ENCODE data around the gene WFDC2. TPM values are rescaled to one million over a fixed set of nuclear protein-coding genes. Genes with fewer than 3 reads are reported as not detected.
A peak's percentile ranks its signal among the peaks of the same experiment; 100 is the strongest.

The WFDC2 gene
- total RNA-seq, result not detected
- long read RNA-seq, result 0 reads

- Histone ChIP-seq H3K27ac (replicated peaks) (peak within 1 kb of the TSS; percentile 23), H3K4me1 (peaks cover 22% of the 10 kb centered on the region), H3K27me3 (ENCODE audit: low read depth) (peaks cover 100% of the 10 kb centered on the region), H3K9me3 (replicated peaks) (peaks cover 3% of the 10 kb centered on the region), H3K4me3 (peak within 1 kb of the TSS; percentile 72), H3K36me3 (no peaks in the 10 kb centered on the region)
- intact Hi-C loops (cut with micrococcal nuclease), result no loop called here
- no peak for DNase-seq
- TF ChIP-seq, protein P1, sequence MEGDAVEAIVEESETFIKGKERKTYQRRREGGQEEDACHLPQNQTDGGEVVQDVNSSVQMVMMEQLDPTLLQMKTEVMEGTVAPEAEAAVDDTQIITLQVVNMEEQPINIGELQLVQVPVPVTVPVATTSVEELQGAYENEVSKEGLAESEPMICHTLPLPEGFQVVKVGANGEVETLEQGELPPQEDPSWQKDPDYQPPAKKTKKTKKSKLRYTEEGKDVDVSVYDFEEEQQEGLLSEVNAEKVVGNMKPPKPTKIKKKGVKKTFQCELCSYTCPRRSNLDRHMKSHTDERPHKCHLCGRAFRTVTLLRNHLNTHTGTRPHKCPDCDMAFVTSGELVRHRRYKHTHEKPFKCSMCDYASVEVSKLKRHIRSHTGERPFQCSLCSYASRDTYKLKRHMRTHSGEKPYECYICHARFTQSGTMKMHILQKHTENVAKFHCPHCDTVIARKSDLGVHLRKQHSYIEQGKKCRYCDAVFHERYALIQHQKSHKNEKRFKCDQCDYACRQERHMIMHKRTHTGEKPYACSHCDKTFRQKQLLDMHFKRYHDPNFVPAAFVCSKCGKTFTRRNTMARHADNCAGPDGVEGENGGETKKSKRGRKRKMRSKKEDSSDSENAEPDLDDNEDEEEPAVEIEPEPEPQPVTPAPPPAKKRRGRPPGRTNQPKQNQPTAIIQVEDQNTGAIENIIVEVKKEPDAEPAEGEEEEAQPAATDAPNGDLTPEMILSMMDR (IDR thresholded peaks at IDR 0.05; ENCODE audit: borderline replicate concordance), result no peak
These were observed at the start of gene WFDC2 for GRCh38 chr20:45469336-45470261. Gene WFDC2 (plus strand): TSS chr20:45469753. CDS start chr20:45469782, 29 bp downstream.

DNA sequence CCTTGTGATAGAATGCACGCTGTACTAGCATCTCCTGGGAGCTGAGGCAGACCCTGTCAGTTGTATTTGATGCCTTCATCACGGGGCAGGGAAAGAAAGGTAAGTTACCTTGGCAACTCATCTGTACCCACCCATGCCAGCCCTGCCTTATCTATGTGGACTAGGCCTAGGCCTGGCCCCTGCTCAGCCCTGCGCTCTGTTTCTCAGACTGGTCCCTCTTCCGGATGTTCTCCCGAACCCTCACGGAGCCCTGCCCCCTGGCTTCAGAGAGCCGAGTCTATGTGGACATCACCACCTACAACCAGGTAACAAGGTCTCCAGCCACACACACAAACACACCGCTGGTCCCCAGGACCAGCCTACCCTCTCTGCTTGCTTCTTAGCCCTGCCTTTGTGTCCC lies 49.4 kb upstream of the WFDC2 start:
- Histone ChIP-seq H3K27me3 (ENCODE audit: low read depth) (no peaks in the 10 kb centered on the region), H3K36me3 (peaks cover 53% of the 10 kb centered on the region), H3K27ac (replicated peaks) (peak overlapping the region; percentile 89), H3K4me3 (no peak overlapping the region), H3K9me3 (replicated peaks) (no peaks in the 10 kb centered on the region), H3K4me1 (peaks cover 57% of the 10 kb centered on the region)
- no peak for DNase-seq
- intact Hi-C loops (cut with micrococcal nuclease), result no loop called here
- TF ChIP-seq, protein P1 (IDR thresholded peaks at IDR 0.05; ENCODE audit: borderline replicate concordance), result no peak

- Histone ChIP-seq H3K4me1 (peaks cover 38% of the 10 kb centered on the region), H3K9me3 (replicated peaks) (no peaks in the 10 kb centered on the region), H3K36me3 (peaks cover 70% of the 10 kb centered on the region), H3K27ac (replicated peaks) (no peak overlapping the region), H3K27me3 (ENCODE audit: low read depth) (no peaks in the 10 kb centered on the region), H3K4me3 (no peak overlapping the region)
- TF ChIP-seq, protein P1 (IDR thresholded peaks at IDR 0.05; ENCODE audit: borderline replicate concordance), result no peak
- no peak for DNase-seq
- intact Hi-C loops (cut with micrococcal nuclease), result no loop called here
These were observed 45.9 kb upstream of the WFDC2 start for GRCh38 chr20:45423700-45424099.

DNA sequence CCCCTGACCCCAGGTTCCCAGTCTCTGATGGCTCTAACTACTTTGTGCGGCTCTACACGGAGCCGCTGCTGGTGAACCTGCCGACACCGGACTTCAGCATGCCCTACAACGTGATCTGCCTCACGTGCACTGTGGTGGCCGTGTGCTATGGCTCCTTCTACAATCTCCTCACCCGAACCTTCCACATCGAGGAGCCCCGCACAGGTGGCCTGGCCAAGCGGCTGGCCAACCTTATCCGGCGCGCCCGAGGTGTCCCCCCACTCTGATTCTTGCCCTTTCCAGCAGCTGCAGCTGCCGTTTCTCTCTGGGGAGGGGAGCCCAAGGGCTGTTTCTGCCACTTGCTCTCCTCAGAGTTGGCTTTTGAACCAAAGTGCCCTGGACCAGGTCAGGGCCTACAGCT lies 44.0 kb upstream of the WFDC2 start:
- H3K27ac ChIP-seq (replicated peaks), result no peak overlapping the region
- intact Hi-C loops (cut with micrococcal nuclease), result no loop called here
- no peak overlapping the region for H3K4me3 ChIP-seq
- H3K9me3 ChIP-seq (replicated peaks), result no peaks in the 10 kb centered on the region
- no peaks in the 10 kb centered on the region for H3K27me3 ChIP-seq (ENCODE audit: low read depth)
- peaks cover 19% of the 10 kb centered on the region for H3K4me1 ChIP-seq
- no peak for DNase-seq
- TF ChIP-seq, protein P1 (IDR thresholded peaks at IDR 0.05; ENCODE audit: borderline replicate concordance), result no peak
- H3K36me3 ChIP-seq, result peaks cover 62% of the 10 kb centered on the region

DNA sequence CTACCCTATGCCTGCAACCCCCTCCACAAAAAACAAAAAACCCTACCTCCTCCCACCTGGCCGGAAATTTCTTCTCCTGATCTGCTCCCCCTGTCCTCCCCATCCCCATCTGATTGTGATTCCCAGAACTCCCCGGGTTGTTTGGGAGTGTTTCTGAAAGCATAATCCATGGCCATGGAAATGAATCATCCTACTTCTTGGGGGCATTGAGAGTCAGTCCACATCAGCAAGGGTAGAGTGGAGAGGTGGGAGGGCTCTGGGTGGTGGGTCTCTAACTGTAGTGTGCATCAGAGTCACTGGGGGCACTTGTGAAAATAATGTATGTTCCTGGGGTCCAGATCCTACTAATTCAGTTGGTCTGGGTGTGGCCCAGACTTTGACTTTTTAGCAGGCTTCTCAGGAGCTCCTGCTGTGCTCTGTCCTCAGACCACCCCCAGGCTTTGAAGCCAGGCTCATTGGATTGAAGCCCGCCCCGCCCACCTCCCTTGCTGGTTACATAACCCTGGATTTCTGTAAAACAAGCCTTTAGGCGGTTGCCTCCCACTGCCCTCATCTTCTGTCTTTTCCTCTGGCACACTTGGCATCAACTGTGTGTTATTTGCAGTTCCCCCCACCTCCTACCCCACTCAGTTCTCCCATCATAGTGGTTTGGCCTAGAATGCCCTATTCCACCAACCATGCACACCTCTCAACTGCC lies 43.1 kb upstream of the WFDC2 start:
- Histone ChIP-seq H3K9me3 (replicated peaks) (no peaks in the 10 kb centered on the region), H3K4me1 (peaks cover 16% of the 10 kb centered on the region), H3K36me3 (peaks cover 53% of the 10 kb centered on the region), H3K4me3 (no peak overlapping the region), H3K27me3 (ENCODE audit: low read depth) (no peaks in the 10 kb centered on the region), H3K27ac (replicated peaks) (no peak overlapping the region)
- no peak for DNase-seq
- TF ChIP-seq, protein P1 (IDR thresholded peaks at IDR 0.05; ENCODE audit: borderline replicate concordance), result no peak
- intact Hi-C loops (cut with micrococcal nuclease), result no loop called here
